ENCODE results near the gene APEH. TPM values are rescaled to one million over a fixed set of nuclear protein-coding genes. Genes with fewer than 3 reads are reported as not detected.

The APEH gene
- total and polyA plus RNA-seq, 2 of the 13 experiments (the other 11 are each of a cell fraction or from before 2014, with no cell fraction given), result 116 to 130 TPM

DNA sequence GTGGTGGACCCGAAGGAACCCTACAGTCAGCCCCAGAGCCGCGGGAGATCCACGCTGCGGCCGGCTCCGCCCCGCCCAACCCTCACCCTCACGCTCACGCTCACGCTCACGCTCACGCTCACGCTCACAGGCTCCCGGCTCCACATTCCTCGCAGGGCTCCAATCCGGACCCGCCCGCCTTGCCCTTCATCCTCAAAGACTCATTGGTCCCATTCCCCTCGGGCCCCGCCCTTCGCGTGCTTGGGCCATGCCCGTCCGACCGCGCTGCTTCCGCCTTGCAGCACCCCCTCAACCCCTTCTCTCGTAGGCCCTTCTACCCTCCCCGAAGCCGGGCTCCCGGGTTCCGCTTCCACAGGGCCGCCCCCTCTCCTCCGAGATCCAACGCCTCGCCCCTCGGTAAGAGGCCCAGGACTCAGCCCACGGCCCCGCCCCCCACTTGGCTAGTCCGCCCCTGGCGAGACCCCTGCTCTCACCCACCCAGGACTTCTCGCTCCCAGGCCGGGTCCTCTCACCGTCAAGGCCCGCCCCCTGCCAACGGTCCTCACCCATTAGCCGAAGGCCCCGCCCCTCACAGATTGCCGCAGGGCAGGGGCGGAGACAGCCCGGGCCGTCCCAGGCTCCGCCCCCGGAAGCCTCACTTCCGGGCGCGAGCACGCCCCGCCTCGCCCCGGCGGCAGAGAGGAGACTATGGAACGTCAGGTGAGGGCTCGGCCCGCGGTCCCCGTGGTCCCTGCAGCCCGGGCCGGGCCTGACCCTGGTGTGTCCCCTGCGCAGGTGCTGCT, at the start of gene APEH (continued):
- TF ChIP-seq CEBPZ (IDR thresholded peaks at IDR 0.05; ENCODE audit: low read length), result no peak
- no peak for TF ChIP-seq RFXAP (CRISPR knock-in tag; IDR thresholded peaks at IDR 0.05; ENCODE audit: borderline replicate concordance)
- no peak for TF ChIP-seq ZNF557 (CRISPR knock-in tag; IDR thresholded peaks at IDR 0.05)
- TF ChIP-seq ZNF780A (CRISPR knock-in tag; IDR thresholded peaks at IDR 0.05), result peak; percentile 74
- TF ChIP-seq ZNF138 (CRISPR knock-in tag; IDR thresholded peaks at IDR 0.05; ENCODE audit: low read depth), result 0 out of 2 replicates have a peak, but pooled peaks have one; percentile 69
- 0 out of 2 replicates have a peak, but pooled peaks have one; percentile 28 for TF ChIP-seq TARDBP (CRISPR knock-in tag; IDR thresholded peaks at IDR 0.05)
- peak; percentile 88; the same call in 1 of the 2 replicates for TF ChIP-seq SMAD1 (CRISPR knock-in tag; IDR thresholded peaks at IDR 0.05; ENCODE audit: borderline replicate concordance, low read depth)
- TF ChIP-seq NR0B2 (CRISPR knock-in tag; IDR thresholded peaks at IDR 0.05), result no peak; the same call in 1 of the 2 replicates
- TF ChIP-seq RBFOX2 (IDR thresholded peaks at IDR 0.05; ENCODE audit: low read depth, low read length), result peak; percentile 88
- TF ChIP-seq ZNF274 (CRISPR knock-in tag; IDR thresholded peaks at IDR 0.05), result peak; percentile 62; the same call in 1 of the 2 replicates
- TF ChIP-seq FOXA3 (CRISPR knock-in tag; IDR thresholded peaks at IDR 0.05), result 0 out of 2 replicates have a peak, but pooled peaks have one; percentile 10
- peak; percentile 88 for TF ChIP-seq ZNF501 (CRISPR knock-in tag; IDR thresholded peaks at IDR 0.05)
- TF ChIP-seq, protein P1, sequence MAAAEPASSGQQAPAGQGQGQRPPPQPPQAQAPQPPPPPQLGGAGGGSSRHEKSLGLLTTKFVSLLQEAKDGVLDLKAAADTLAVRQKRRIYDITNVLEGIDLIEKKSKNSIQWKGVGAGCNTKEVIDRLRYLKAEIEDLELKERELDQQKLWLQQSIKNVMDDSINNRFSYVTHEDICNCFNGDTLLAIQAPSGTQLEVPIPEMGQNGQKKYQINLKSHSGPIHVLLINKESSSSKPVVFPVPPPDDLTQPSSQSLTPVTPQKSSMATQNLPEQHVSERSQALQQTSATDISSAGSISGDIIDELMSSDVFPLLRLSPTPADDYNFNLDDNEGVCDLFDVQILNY (CRISPR knock-in tag; conservative IDR thresholded peaks at IDR 0.05), result no peak
- TF ChIP-seq, protein P2, sequence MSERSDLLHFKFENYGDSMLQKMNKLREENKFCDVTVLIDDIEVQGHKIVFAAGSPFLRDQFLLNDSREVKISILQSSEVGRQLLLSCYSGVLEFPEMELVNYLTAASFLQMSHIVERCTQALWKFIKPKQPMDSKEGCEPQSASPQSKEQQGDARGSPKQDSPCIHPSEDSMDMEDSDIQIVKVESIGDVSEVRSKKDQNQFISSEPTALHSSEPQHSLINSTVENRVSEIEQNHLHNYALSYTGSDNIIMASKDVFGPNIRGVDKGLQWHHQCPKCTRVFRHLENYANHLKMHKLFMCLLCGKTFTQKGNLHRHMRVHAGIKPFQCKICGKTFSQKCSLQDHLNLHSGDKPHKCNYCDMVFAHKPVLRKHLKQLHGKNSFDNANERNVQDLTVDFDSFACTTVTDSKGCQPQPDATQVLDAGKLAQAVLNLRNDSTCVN (CRISPR knock-in tag; IDR thresholded peaks at IDR 0.05; ENCODE audit: borderline replicate concordance), result peak; percentile 68; the same call in 1 of the 2 replicates
- TF ChIP-seq, protein P3, sequence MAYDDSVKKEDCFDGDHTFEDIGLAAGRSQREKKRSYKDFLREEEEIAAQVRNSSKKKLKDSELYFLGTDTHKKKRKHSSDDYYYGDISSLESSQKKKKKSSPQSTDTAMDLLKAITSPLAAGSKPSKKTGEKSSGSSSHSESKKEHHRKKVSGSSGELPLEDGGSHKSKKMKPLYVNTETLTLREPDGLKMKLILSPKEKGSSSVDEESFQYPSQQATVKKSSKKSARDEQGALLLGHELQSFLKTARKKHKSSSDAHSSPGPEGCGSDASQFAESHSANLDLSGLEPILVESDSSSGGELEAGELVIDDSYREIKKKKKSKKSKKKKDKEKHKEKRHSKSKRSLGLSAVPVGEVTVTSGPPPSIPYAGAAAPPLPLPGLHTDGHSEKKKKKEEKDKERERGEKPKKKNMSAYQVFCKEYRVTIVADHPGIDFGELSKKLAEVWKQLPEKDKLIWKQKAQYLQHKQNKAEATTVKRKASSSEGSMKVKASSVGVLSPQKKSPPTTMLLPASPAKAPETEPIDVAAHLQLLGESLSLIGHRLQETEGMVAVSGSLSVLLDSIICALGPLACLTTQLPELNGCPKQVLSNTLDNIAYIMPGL (CRISPR knock-in tag; IDR thresholded peaks at IDR 0.05; ENCODE audit: borderline replicate concordance in 1 of 2, low read depth in 1 of 2), result peak in 1 of 2 experiments; percentile 10; a peak in 2 of 4 replicates
- TF ChIP-seq ZNF570 (CRISPR knock-in tag; IDR thresholded peaks at IDR 0.05; ENCODE audit: borderline replicate concordance), result 0 out of 2 replicates have a peak, but pooled peaks have one; percentile 62
- TF ChIP-seq ZFP36L2 (CRISPR knock-in tag; IDR thresholded peaks at IDR 0.05), result no peak
- peak; percentile 13; the same call in 1 of the 2 replicates for TF ChIP-seq ZSCAN31 (CRISPR knock-in tag; IDR thresholded peaks at IDR 0.05; ENCODE audit: low read depth)
- peak; percentile 94; the same call in 1 of the 2 replicates for TF ChIP-seq ZFP90 (CRISPR knock-in tag; IDR thresholded peaks at IDR 0.05; ENCODE audit: borderline replicate concordance)
- TF ChIP-seq BHLHE40 (IDR thresholded peaks at IDR 0.05; ENCODE audit: low read length), result peak; percentile 73
